A549 (cell line): Measurements from ENCODE around the gene SCIN. TPM values are rescaled to one million over a fixed set of nuclear protein-coding genes. Genes with fewer than 3 reads are reported as not detected.

ENCODE experiments used
- ATAC-seq, 2 experiments: fragments of 200-7000 bp in 1 of 2; fragments of >200 bp in 1 of 2; cut with Nextera tagmentation in 1 of 2; cut with Tn5 transposase in 1 of 2; 3 replicates each; pipeline versions ENCODE4 v1.8.0 to v1.9.1; 2018 to 2020; ENCODE audit warnings: mild to moderate bottlenecking in 1 of 2, moderate library complexity in 1 of 2
- CTCF ChIA-PET: fragments of 300-600 bp; sonication (Branson Sonifier 250); formaldehyde crosslinking; extraction: SDS; loops from one replicate; lab custom pipeline; 2021; ENCODE audit warnings: antibody characterized with exemption, inconsistent platforms; lab: Yijun Ruan, JAX
- POLR2A ChIA-PET: fragments of 350-600 bp; formaldehyde crosslinking; extraction: SDS; loops from one replicate; lab custom pipeline; 2021; ENCODE audit warnings: antibody characterized with exemption, inconsistent platforms; lab: Yijun Ruan, JAX
- DNase-seq, 2 experiments: peaks; one replicate each; pipeline versions ENCODE4 v3.0.0 to v3.0.0-alpha.2; 2011 to 2016; ENCODE audit warnings: low read depth in 1 of 2, low spot score in 1 of 2
- FAIRE-seq: peaks from 2 replicates; lab custom pipeline; 2011; peaks lifted over from hg19 to GRCh38; lab: Jason Lieb, UNC
- H3K27ac ChIP-seq, 2 experiments: fragments of >200 bp; sonication (Bioruptor Twin); formaldehyde crosslinking; 3 replicates each; pipeline ENCODE4 v1.5.1; 2016 to 2017
- H3K4me1 ChIP-seq: fragments of >200 bp; sonication (Bioruptor Twin); formaldehyde crosslinking; 3 replicates; pipeline ENCODE4 v1.6.1; 2016
- H3K4me2 ChIP-seq: fragments of >200 bp; sonication (Bioruptor Twin); formaldehyde crosslinking; 3 replicates; pipeline ENCODE4 v1.6.1; 2016
- H3K4me3 ChIP-seq: fragments of >200 bp; sonication (Bioruptor Twin); formaldehyde crosslinking; 3 replicates; pipeline ENCODE4 v1.5.1; 2016
- H3K9me3 ChIP-seq: fragments of >200 bp; sonication (Bioruptor Twin); formaldehyde crosslinking; 3 replicates; pipeline ENCODE4 v1.6.1; 2016
- BCL3 ChIP-seq: fragments of >200 bp; sonication (Bioruptor Twin); formaldehyde crosslinking; IDR thresholded peaks from 3 replicates; pipeline ENCODE4 v1.6.1; 2016
- CHD4 ChIP-seq: fragments of 200-600 bp; sonication (generic); IDR thresholded peaks from 2 replicates; pipeline ENCODE4 v1.6.1; 2016; ENCODE audit warnings: antibody characterized with exemption, mild to moderate bottlenecking, borderline replicate concordance
- FOSB ChIP-seq: fragments of 250-450 bp; sonication (Bioruptor Pico); IDR thresholded peaks from 2 replicates; pipeline ENCODE4 v1.5.0; 2020; ENCODE audit warnings: mild to moderate bottlenecking, moderate library complexity
- FOSL2 ChIP-seq, 2 experiments: fragments of 450-650 bp in 1 of 2; fragments of >200 bp in 1 of 2; sonication (Bioruptor Twin) in 1 of 2; formaldehyde crosslinking; IDR thresholded peaks; 2 replicates each; pipeline versions ENCODE4 v1.5.0 to v1.6.1; 2016 to 2020; ENCODE audit warnings: mild to moderate bottlenecking in 1 of 2, moderate library complexity in 1 of 2
- FOXS1 ChIP-seq: fragments of 250-450 bp; sonication (Bioruptor Pico); IDR thresholded peaks from 2 replicates; pipeline ENCODE4 v1.5.0; 2020; ENCODE audit warnings: mild to moderate bottlenecking, moderate library complexity
- GATA3 ChIP-seq: IDR thresholded peaks from 2 replicates; pipeline ENCODE4 v1.6.1; 2012; ENCODE audit warnings: borderline replicate concordance
- HOXA7 ChIP-seq: fragments of 250-450 bp; sonication (Bioruptor Pico); IDR thresholded peaks from 2 replicates; pipeline ENCODE4 v1.5.0; 2020; ENCODE audit warnings: mild to moderate bottlenecking, moderate library complexity
- HOXB13 ChIP-seq: fragments of 250-450 bp; sonication (Bioruptor Pico); IDR thresholded peaks from 2 replicates; pipeline ENCODE4 v1.5.0; 2020; ENCODE audit warnings: low read depth, mild to moderate bottlenecking, moderate library complexity
- JUN ChIP-seq, 2 experiments: fragments of >200 bp; sonication (Bioruptor Twin); formaldehyde crosslinking; IDR thresholded peaks; 2 replicates in 1 of 2; 3 replicates in 1 of 2; pipeline ENCODE4 v1.6.1; 2016 to 2017
- JUNB ChIP-seq: fragments of >200 bp; sonication (Bioruptor Twin); formaldehyde crosslinking; IDR thresholded peaks from 2 replicates; pipeline ENCODE4 v1.6.1; 2016
- KDM1A ChIP-seq: fragments of 200-600 bp; sonication (generic); IDR thresholded peaks from 2 replicates; pipeline ENCODE4 v1.6.1; 2016; ENCODE audit warnings: low read depth, mild to moderate bottlenecking
- MAFK ChIP-seq: fragments of 450-650 bp; IDR thresholded peaks from 2 replicates; pipeline ENCODE4 v1.6.1; 2014; ENCODE audit not compliant: partially characterized antibody
- NFE2L2 ChIP-seq: fragments of 150-350 bp; conservative IDR thresholded peaks from 2 replicates; pipeline ENCODE4 v1.6.1; 2014; ENCODE audit warnings: low read length
- NR3C1 ChIP-seq: fragments of >200 bp; sonication (Bioruptor Twin); formaldehyde crosslinking; IDR thresholded peaks from 3 replicates; pipeline ENCODE4 v1.6.1; 2017
- POLR2AphosphoS2 ChIP-seq: conservative IDR thresholded peaks from 2 replicates; pipeline ENCODE4 v1.6.1; 2012; ENCODE audit warnings: low read length, improper control_type of control experiment, inconsistent platforms
- RARB ChIP-seq: fragments of 250-450 bp; sonication (Bioruptor Pico); IDR thresholded peaks from 2 replicates; pipeline ENCODE4 v1.8.0; 2021; ENCODE audit warnings: mild to moderate bottlenecking, moderate library complexity
- SMC3 ChIP-seq: fragments of >200 bp; sonication (Bioruptor Twin); formaldehyde crosslinking; IDR thresholded peaks from 3 replicates; pipeline ENCODE4 v1.6.1; 2018; ENCODE audit warnings: inconsistent platforms
- TP53 ChIP-seq: fragments of 250-450 bp; sonication (Bioruptor Pico); IDR thresholded peaks from 2 replicates; pipeline ENCODE4 v1.5.0; 2021; ENCODE audit warnings: mild to moderate bottlenecking, moderate library complexity
- ZC3H11A ChIP-seq: fragments of 450-650 bp; IDR thresholded peaks from 2 replicates; pipeline ENCODE4 v1.6.1; 2014; ENCODE audit warnings: antibody characterized with exemption, mild to moderate bottlenecking
- WGBS: methylation state at CpG from one replicate; pipeline ENCODE4 v1.1.6; 2017; ENCODE audit errors: missing lambda C conversion rate; 5-methylcytosine and 5-hydroxymethylcytosine counted together
- polyA plus RNA-seq, 4 experiments: library from polyadenylated mRNA; depleted of rRNA in 3 of 4; stranded (reverse); fragments of >200 nt; fragmentation: RNase III in 1 of 4; extraction: RNeasy Plus Mini Kit Qiagen cat#74134 plus additional on column Dnase treatment in 1 of 4; gene quantifications; 2 replicates in 3 of 4; 3 replicates in 1 of 4; pipeline ENCODE4 v1.2.3, GENCODE V29; 2011 to 2017
- TF ChIP-seq, protein P1 (sequence below): IDR thresholded peaks from 2 replicates; pipeline ENCODE4 v1.6.1; 2012; ENCODE audit warnings: low read depth, borderline replicate concordance

SCIN gene
- polyA plus RNA-seq, 2 of the 4 experiments (the other 2 are of a cell fraction) = 0.05 to 0.27 TPM

DNA sequence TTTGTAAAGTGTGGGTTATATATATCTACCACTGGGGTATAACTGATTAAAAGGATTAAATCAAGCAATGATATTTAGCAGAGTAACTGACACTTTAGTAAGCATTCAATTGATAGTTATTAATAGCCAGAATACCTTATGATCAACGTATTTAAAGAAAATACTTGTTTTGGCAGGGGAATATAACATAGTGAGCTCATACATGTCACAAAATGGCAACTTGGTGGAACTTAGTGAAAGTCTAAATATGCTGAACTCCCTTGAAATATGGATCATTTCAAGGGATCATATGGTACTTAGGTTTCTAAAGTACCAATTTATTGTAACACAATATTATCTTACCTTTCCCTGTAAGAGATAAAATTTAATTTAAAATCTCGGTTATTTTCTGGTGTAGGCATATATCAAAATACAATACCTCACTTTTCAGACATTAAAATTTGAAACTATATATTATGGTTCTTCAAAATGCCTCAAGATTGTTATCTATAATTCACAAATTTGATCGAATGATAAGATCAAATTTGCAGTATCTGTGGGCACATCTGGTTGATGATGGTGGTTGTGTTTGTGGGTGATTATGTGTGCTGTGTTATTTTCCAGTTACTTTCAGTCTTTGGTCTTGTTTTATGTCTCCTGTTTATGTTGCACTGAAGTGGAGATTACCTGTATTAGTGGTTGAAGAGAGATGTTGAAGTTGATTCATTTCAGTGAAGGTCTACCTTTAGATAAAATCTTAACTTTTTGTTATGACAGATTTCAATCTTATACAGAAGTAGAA is 122.1 kb downstream of the SCIN start:
- FAIRE-seq (no peak), ATAC-seq (no peak), DNase-seq (no peak)
- Histone ChIP-seq H3K27ac (no peak overlapping the region), H3K4me2 (no peak overlapping the region), H3K4me1 (peaks cover 63% of the 10 kb centered on the region), H3K4me3 (no peak overlapping the region), H3K9me3 (no peaks in the 10 kb centered on the region)
- TF ChIP-seq HOXA7 (CRISPR knock-in tag) (peak; percentile 38; the same call in 1 of the 2 replicates), CHD4 (no peak), FOSB (0 out of 2 replicates have a peak, but pooled peaks have one; percentile 8)
- 34% methylated on average over 3 of the region's 3 CpGs for WGBS
- ChIA-PET POLR2A (no interaction called here), CTCF (interaction anchor here (1.1 to 1.5 kb wide), 2 partner anchors 9 to 571 kb away, joined by 3 to 4 read pairs; no protein-coding TSS in a partner anchor)

GRCh38 chr7:12694817-12695216 is 124.3 kb downstream of the SCIN start:
- Histone ChIP-seq H3K4me1 (peaks cover 54% of the 10 kb centered on the region), H3K4me2 (no peak overlapping the region)
- 80% methylated on average over 1 of the region's 1 CpG for WGBS
- CTCF ChIA-PET = interaction anchor here (1.0 kb wide), 1 partner anchor 8 kb away, joined by 4 read pairs; no protein-coding TSS in a partner anchor
- ATAC-seq (no peak), DNase-seq (no peak), FAIRE-seq (no peak)
- POLR2A ChIA-PET = no interaction called here
- TF ChIP-seq FOXS1 (CRISPR knock-in tag) (no peak), MAFK (no peak), ZC3H11A (no peak)
- TF ChIP-seq, all 56 proteins: peak for 0
- H3K9me3 ChIP-seq = no peaks in the 10 kb centered on the region
- H3K4me3 ChIP-seq = no peak overlapping the region
- H3K27ac ChIP-seq = no peak overlapping the region

- no peak for TF ChIP-seq NR3C1
- no peak for TF ChIP-seq FOSL2 (IDR thresholded peaks at IDR 0.05)
- TF ChIP-seq FOSL2 (CRISPR knock-in tag; IDR thresholded peaks at IDR 0.05) = peak; percentile 30; the same call in 1 of the 2 replicates
- TF ChIP-seq, all 56 proteins: peak for 1
- FAIRE-seq (peak; percentile 46), DNase-seq (no peak), ATAC-seq (peak in 1 of 2 experiments; percentile 45; a peak in 5 of 6 replicates)
- POLR2A ChIA-PET = interaction anchor here (1.2 to 1.5 kb wide), 2 partner anchors 9 to 20 kb away, joined by 4 to 9 read pairs; partner anchors contain the start of gene ARL4A
- H3K9me3 ChIP-seq = peaks cover 9% of the 10 kb centered on the region
- no peak overlapping the region for H3K27ac ChIP-seq
- H3K4me2 ChIP-seq = peak overlapping the region; percentile 19; the same call in 1 of the 3 replicates
- peaks cover 43% of the 10 kb centered on the region for H3K4me1 ChIP-seq
- no peak overlapping the region for H3K4me3 ChIP-seq
- CTCF ChIA-PET = interaction anchor here (0.5 to 1.4 kb wide), 4 partner anchors 9 to 1996 kb away, joined by 3 to 19 read pairs (median 3); partner anchors contain the start of gene ARL4A
- whole genome bisulfite sequencing = 77% methylated on average over 1 of the region's 1 CpG
Observed at GRCh38 chr7:12695965-12696364, 125.4 kb downstream of the SCIN start.

DNA sequence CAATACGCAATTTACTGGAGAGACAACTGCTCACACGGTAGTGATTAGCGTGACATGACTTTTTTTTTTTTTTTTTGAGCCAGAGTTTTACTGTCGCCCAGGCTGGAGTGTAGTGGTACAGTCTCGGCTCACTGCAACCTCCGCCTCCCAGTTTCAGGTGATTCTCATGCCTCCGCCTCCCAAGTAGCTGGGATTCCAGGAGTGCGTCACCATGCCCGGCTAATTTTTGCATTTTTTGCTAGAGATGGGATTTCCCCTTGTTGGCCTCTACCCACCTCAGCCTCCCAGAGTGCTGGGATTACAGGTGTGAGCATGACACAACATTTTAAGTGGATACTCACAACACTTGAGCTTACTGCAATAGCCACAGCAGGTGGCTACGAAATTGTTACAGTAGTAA is 128.8 kb downstream of the SCIN start:
- CTCF ChIA-PET = interaction anchor here (1.1 to 7.3 kb wide), 2 partner anchors 9 to 13 kb away, joined by 3 to 49 read pairs; partner anchors contain the start of gene ARL4A
- Histone ChIP-seq H3K27ac (no peak overlapping the region), H3K4me1 (peaks cover 27% of the 10 kb centered on the region), H3K9me3 (peaks cover 29% of the 10 kb centered on the region), H3K4me2 (no peak overlapping the region), H3K4me3 (no peak overlapping the region)
- DNase-seq = no peak
- ATAC-seq = no peak
- 91% methylated on average over 10 of the region's 10 CpGs for WGBS
- POLR2A ChIA-PET = no interaction called here
- no peak for FAIRE-seq
- TF ChIP-seq JUN (IDR thresholded peaks at IDR 0.05) (no peak), KDM1A (no peak), GATA3 (no peak), JUNB (no peak)
- TF ChIP-seq, protein P1, sequence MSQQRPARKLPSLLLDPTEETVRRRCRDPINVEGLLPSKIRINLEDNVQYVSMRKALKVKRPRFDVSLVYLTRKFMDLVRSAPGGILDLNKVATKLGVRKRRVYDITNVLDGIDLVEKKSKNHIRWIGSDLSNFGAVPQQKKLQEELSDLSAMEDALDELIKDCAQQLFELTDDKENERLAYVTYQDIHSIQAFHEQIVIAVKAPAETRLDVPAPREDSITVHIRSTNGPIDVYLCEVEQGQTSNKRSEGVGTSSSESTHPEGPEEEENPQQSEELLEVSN = no peak

GRCh38 chr7:12701433-12701832 is 130.9 kb downstream of the SCIN start:
- ATAC-seq (no peak), DNase-seq (peak in 1 of 2 experiments; percentile 39), FAIRE-seq (no peak)
- no peak overlapping the region for H3K27ac ChIP-seq
- CTCF ChIA-PET = interaction anchor here (1.4 to 7.3 kb wide), 3 partner anchors 9 to 15 kb away, joined by 3 to 49 read pairs (median 4); partner anchors contain the start of gene ARL4A
- peaks cover 17% of the 10 kb centered on the region for H3K4me1 ChIP-seq
- POLR2A ChIA-PET = no interaction called here
- TF ChIP-seq POLR2AphosphoS2 (no peak), TP53 (CRISPR knock-in tag) (no peak), SMC3 (no peak), NFE2L2 (no peak), RARB (no peak), FOSB (no peak), HOXB13 (CRISPR knock-in tag) (no peak), BCL3 (no peak)
- H3K4me2 ChIP-seq = no peak overlapping the region
- 66% methylated on average over 2 of the region's 2 CpGs for WGBS
- peaks cover 29% of the 10 kb centered on the region for H3K9me3 ChIP-seq
- no peak overlapping the region for H3K4me3 ChIP-seq
